GM12878 (cell line): Measurements from ENCODE around the gene CKS1B. TPM values are rescaled to one million over a fixed set of nuclear protein-coding genes. Genes with fewer than 3 reads are reported as not detected.
A peak's percentile ranks its signal among the peaks of the same experiment; 100 is the strongest.

Source experiments
- CBFB ChIP-seq: IDR thresholded peaks from 2 replicates; pipeline ENCODE4 v1.6.1; 2016; ENCODE audit warnings: antibody characterized with exemption, low read depth
- DPF2 ChIP-seq: fragments of 450-650 bp; IDR thresholded peaks from 2 replicates; pipeline ENCODE4 v1.6.1; 2017; ENCODE audit warnings: mild to moderate bottlenecking
- FOXM1 ChIP-seq: IDR thresholded peaks from 2 replicates; pipeline ENCODE4 v1.6.1; 2012; ENCODE audit warnings: low read depth, mild to moderate bottlenecking, inconsistent platforms, low read length, moderate library complexity
- IKZF2 ChIP-seq, 2 experiments: fragments of 450-650 bp; IDR thresholded peaks; 2 replicates each; pipeline ENCODE4 v1.6.1; 2017; ENCODE audit warnings: mild to moderate bottlenecking in 2 of 2, moderate library complexity in 2 of 2
- JUNB ChIP-seq: IDR thresholded peaks from 2 replicates; pipeline ENCODE4 v1.6.1; 2016; ENCODE audit warnings: antibody characterized with exemption, mild to moderate bottlenecking
- MLLT1 ChIP-seq: fragments of 450-650 bp; IDR thresholded peaks from 2 replicates; pipeline ENCODE4 v1.6.1; 2016; ENCODE audit warnings: mild to moderate bottlenecking
- MTA2 ChIP-seq: fragments of 450-650 bp; IDR thresholded peaks from 2 replicates; pipeline ENCODE4 v1.6.1; 2016; ENCODE audit warnings: low read depth, mild to moderate bottlenecking, moderate library complexity
- NFYB ChIP-seq: IDR thresholded peaks from 2 replicates; pipeline ENCODE4 v1.6.1; 2011; ENCODE audit warnings: low read depth, mild to moderate bottlenecking, low read length, improper control_type of control experiment, moderate library complexity; ENCODE audit not compliant: insufficient read depth
- NR2F1 ChIP-seq: fragments of 450-650 bp; conservative IDR thresholded peaks from 2 replicates; pipeline ENCODE4 v1.6.1; 2017; ENCODE audit warnings: mild to moderate bottlenecking
- PAX5 ChIP-seq: IDR thresholded peaks from 2 replicates; pipeline ENCODE4 v1.6.1; 2011; ENCODE audit warnings: low read depth, low read length, borderline replicate concordance
- RAD51 ChIP-seq: fragments of 450-650 bp; IDR thresholded peaks from 2 replicates; pipeline ENCODE4 v1.6.1; 2016; ENCODE audit warnings: moderate library complexity, mild to moderate bottlenecking, inconsistent platforms
- SP1 ChIP-seq: IDR thresholded peaks from one replicate; pipeline ENCODE4 v1.6.1; 2011; ENCODE audit warnings: low read depth, low read length
- TCF7 ChIP-seq: IDR thresholded peaks from 2 replicates; pipeline ENCODE4 v1.6.1; 2014; ENCODE audit warnings: antibody characterized with exemption, borderline replicate concordance
- ZBTB4 ChIP-seq: fragments of 450-650 bp; formaldehyde crosslinking; IDR thresholded peaks from 2 replicates; pipeline ENCODE4 v1.4.0; 2022; ENCODE audit warnings: mild to moderate bottlenecking, moderate library complexity
- polyA plus RNA-seq, 11 experiments: library from polyadenylated mRNA; depleted of rRNA in 4 of 11; unstranded in 6 of 11; stranded (reverse) in 5 of 11; fragments of >200 nt; fragmentation: Nextera tagmentation in 4 of 11; fragmentation: Illumina TruSeq in 1 of 11; extraction: Ambion mirVana in 4 of 11; extraction: Trizol in 1 of 11; gene quantifications; 1 replicate in 1 of 11; 2 replicates in 10 of 11; pipeline versions ENCODE4 v1.2.1 to v1.2.3, GENCODE V29; 2011 to 2016; ENCODE audit warnings: inconsistent platforms in 2 of 11, missing spikeins in 2 of 11, low read depth in 1 of 11
- total RNA-seq, 4 experiments: library from RNA; depleted of rRNA in 3 of 4; stranded (reverse); fragments of >200 nt in 3 of 4; fragmentation: Illumina TruSeq in 1 of 4; extraction: Trizol in 1 of 4; gene quantifications; 2 replicates each; pipeline versions ENCODE4 v1.2.1 to v1.2.3, GENCODE V29; 2013 to 2021
- TF ChIP-seq, protein P1 (sequence below): IDR thresholded peaks from 2 replicates; pipeline ENCODE4 v1.6.1; 2012; ENCODE audit warnings: improper control_type of control experiment, low read depth, low read length; ENCODE audit not compliant: insufficient replicate concordance
- TF ChIP-seq, protein P2 (sequence below): fragments of 150-350 bp; IDR thresholded peaks from 2 replicates; pipeline ENCODE4 v1.6.1; 2014; ENCODE audit warnings: mild to moderate bottlenecking, low read depth, low read length

Gene CKS1B
- total and polyA plus RNA-seq, 10 of the 15 experiments (the other 5 are each of a cell fraction or from before 2014, with no cell fraction given): 125 to 608 (median 364) TPM

DNA sequence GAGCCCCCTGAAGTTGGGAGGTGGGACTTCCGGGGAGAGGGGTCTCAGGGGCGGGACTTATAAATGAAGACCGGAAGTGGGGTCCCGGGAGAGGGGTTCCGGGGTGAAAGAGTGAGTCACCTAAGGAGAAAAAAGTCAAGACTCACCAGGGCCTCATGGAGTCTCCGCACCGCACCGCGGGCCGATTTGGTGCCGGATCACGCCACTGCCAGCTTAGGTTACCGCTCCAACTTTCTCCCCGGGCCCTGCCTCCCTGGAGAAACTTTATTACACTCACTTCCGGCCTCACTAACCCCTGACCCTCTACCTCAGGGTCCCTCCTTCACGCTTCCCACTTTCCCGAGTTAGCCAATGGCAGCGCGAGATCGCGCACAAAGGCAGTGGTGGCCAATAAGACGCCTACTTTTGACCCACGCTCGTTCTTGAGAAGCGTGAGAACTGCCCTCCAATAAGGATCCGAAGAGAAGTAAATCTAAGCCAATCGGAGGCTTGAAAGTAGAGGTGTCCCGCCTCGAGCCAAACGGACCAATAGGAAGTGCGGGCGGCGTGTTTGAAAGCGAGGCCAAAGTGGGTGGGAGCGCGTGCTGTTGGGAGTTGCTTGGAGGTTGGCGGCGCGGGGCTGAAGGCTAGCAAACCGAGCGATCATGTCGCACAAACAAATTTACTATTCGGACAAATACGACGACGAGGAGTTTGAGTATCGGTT lies at the start of gene CKS1B (continued):
- TF ChIP-seq ZBTB4 (CRISPR knock-in tag) (no peak), JUNB (no peak; the same call in 1 of the 2 replicates), PAX5 (no peak), CBFB (no peak; the same call in 1 of the 2 replicates), MLLT1 (0 out of 2 replicates have a peak, but pooled peaks have one; percentile 21), NFYB (peak; percentile 99), DPF2 (peak; percentile 5; the same call in 1 of the 2 replicates), SP1 (peak; percentile 97), NR2F1 (peak; percentile 100), FOXM1 (peak; percentile 93), IKZF2 (IDR thresholded peaks at IDR 0.05) (no peak), TCF7 (no peak), MTA2 (peak; percentile 92), RAD51 (0 out of 2 replicates have a peak, but pooled peaks have one; percentile 18)
- TF ChIP-seq, protein P1, sequence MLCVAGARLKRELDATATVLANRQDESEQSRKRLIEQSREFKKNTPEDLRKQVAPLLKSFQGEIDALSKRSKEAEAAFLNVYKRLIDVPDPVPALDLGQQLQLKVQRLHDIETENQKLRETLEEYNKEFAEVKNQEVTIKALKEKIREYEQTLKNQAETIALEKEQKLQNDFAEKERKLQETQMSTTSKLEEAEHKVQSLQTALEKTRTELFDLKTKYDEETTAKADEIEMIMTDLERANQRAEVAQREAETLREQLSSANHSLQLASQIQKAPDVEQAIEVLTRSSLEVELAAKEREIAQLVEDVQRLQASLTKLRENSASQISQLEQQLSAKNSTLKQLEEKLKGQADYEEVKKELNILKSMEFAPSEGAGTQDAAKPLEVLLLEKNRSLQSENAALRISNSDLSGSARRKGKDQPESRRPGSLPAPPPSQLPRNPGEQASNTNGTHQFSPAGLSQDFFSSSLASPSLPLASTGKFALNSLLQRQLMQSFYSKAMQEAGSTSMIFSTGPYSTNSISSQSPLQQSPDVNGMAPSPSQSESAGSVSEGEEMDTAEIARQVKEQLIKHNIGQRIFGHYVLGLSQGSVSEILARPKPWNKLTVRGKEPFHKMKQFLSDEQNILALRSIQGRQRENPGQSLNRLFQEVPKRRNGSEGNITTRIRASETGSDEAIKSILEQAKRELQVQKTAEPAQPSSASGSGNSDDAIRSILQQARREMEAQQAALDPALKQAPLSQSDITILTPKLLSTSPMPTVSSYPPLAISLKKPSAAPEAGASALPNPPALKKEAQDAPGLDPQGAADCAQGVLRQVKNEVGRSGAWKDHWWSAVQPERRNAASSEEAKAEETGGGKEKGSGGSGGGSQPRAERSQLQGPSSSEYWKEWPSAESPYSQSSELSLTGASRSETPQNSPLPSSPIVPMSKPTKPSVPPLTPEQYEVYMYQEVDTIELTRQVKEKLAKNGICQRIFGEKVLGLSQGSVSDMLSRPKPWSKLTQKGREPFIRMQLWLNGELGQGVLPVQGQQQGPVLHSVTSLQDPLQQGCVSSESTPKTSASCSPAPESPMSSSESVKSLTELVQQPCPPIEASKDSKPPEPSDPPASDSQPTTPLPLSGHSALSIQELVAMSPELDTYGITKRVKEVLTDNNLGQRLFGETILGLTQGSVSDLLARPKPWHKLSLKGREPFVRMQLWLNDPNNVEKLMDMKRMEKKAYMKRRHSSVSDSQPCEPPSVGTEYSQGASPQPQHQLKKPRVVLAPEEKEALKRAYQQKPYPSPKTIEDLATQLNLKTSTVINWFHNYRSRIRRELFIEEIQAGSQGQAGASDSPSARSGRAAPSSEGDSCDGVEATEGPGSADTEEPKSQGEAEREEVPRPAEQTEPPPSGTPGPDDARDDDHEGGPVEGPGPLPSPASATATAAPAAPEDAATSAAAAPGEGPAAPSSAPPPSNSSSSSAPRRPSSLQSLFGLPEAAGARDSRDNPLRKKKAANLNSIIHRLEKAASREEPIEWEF: no peak
- TF ChIP-seq, protein P2, sequence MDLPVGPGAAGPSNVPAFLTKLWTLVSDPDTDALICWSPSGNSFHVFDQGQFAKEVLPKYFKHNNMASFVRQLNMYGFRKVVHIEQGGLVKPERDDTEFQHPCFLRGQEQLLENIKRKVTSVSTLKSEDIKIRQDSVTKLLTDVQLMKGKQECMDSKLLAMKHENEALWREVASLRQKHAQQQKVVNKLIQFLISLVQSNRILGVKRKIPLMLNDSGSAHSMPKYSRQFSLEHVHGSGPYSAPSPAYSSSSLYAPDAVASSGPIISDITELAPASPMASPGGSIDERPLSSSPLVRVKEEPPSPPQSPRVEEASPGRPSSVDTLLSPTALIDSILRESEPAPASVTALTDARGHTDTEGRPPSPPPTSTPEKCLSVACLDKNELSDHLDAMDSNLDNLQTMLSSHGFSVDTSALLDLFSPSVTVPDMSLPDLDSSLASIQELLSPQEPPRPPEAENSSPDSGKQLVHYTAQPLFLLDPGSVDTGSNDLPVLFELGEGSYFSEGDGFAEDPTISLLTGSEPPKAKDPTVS: 0 out of 2 replicates have a peak, but pooled peaks have one; percentile 17
